Dedifferentiated amniotic fluid mesenchymal stem cell (primary cell): ENCODE results near the gene CA12.
"Not testable (repeated sequence)": the region's sequence is repeated elsewhere in the genome, so short reads cannot be mapped to it uniquely, and the experiment has no call there.

Experiments used
- DNase-seq: peaks from one replicate; pipeline ENCODE4 v3.0.0-alpha.2; 2016; ENCODE audit errors: extremely low spot score

Gene CA12

DNA sequence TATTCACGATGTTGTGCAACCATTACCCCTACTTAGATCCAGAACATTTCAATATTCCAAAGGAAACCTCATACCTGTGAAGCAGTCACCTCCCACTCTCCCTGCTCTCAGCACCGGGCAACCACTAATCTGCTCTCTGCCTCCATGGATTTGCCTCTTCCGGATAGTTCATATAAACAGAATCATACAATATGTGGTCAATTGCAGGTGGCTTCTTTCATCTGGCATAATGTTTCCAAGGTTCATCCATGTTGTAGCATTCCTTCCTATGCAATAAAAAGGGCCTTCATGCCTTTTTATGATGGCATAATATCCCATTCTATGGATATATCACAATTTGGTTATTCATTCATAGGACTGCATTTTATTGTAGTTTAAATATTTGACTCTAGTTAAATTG, 23.9 kb downstream of the CA12 start:
- DNase-seq = no peak

DNA sequence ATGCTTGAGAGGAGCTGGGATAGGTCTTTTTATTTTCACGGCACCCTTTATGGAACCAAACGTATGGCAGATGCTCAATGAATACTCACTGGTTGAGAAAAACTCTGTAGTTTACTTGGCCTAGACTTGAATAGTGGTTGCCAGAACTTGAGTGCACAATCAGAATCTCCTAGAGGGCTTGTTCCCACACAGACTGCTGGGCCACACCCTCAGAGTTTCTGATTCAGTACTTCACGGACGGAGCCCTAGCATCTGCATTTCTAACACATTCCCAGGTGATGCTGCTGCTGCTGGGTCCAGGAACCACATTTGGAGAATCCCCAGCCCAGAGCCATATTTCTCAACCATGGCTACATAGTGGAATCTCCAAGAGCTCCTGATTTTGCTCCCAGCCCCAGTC, 24.6 kb downstream of the CA12 start:
- DNase-seq = no peak

DNA sequence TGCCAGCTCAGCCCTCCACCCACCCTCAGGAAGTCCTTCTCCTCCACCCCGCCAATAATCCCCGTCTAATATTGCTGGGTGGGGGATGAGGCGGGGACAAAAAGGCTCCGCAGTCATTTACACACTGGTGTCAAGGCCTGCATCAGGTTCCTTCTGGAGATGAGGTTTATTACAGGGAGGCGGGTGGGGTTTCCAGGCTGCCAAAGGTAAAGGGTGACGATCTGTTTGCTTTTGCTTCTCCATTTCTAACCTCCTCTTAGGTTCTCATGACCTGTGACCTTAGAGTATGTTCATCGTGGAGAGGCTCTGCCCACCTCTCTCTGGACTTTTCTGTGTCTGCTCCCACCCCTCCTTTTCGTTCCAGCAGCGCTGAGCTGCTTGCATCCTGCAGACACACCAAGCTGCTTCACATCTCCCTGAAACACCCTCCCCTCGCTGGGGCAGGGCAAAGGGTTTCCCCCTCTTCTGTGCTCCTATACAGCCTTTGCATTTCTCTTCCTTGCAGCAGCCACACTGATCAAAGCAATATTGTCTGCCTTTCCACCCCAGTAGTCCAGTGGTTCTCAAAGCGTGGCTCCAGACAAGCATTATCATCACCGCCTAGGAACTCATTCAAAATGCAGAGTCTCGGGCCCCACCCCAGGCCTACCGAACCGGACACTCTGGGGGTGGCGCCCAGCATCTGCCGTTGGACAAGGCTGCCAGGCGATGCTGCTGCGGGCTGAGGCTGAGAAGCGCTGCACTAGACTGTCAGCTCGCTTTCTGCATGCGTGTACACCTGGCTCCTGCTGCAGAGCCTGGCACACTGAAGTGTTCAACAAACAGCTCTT, 26.6 kb downstream of the CA12 start:
- DNase-seq = no peak

DNA sequence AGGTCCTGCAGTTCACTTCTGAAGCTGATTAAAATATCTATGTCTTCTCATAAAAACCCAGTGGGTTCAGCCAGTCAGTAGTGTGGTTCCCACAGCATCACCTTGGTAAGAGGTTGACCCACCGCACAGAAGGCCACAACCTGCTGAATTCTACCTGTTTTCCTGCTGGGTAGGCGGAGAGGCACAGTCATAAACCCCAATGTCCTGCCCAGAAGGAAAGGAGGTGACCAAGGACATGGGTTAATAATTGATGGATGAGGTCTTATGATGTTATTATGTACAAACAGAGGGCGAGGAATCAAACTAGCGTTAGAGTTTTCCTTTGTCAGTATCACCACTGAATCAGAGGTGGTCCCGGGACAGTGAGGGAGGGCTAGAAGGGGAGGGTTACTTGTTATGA, 27.8 kb downstream of the CA12 start:
- DNase-seq = no peak

DNA sequence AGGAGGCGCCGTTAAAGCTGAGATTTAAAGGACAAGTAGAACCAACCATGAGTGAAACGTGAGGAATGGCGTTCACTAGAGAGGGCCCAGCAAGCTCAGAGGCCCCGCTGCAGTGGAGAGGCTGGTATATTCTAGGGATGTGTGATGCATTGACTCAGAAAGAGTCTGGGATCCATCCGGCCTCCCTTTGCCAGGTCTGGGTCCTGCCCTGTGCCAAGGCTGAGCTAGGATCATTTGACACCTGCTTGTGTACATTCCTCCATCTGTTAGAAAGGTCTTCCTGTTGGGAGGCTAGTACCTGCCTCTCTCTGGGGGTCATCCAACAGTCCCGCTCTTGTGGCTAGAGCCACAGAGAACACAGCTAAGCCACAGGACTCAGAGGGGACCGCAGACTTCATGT, 28.4 kb downstream of the CA12 start:
- no peak for DNase-seq

DNA sequence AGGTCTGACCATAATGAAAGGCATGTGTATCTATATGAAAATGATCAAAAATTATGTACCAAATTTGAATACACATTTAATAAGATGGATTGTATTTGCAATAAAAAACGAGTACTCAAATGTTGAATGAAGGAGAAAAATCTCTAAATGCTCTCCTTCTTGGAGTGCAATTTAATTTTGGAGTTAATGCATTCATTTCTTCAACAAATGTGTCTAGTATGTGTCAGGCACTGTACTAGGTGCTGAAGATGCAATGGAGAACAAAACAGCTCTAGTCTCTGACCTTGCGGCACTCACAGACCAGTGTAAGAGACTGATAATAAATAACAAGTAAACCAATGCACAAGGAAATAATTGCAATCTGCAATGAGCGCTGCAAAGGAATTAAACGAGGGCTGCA, 28.8 kb downstream of the CA12 start:
- no peak for DNase-seq

DNA sequence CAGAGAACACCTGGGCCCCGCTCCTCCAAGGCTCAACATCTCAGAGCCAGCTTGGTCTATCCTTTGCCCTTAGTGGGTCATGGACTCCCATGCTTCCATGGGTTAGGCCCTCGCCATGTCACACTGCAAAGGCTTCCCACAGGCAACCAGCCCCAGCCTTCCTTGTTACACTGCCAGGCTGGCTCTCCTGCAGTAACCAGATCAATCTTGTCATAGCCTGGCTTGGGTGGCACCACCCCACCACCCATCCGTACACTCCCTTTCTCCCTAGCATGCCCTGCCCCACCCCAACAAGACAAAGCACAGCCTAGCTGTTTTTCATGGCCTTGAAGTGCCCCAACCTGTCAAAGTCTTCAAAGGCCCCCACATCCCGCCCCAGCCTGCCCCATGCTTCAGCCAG, 30.5 kb downstream of the CA12 start:
- DNase-seq = no peak

DNA sequence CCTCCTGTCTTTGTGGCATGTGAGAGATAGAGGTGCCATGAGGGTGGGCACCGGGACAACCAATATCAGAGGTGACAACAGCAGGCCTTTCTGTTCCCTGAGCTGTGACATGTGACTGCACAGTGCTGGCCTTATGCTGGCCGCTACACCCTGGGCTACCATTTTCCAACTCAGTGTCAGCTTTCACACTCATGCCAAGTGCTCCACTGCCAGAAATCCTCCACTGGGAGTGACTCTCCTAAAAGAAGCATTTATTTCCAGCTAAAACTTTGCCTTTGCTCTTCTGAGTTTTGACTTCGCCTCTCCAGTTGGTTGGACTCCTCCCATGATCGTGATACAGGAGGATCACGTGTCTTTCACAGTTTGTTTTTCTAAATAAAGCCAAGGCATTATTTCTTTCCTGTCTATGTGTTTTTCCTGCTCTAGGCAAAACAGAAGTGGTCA, 31.4 kb downstream of the CA12 start:
- DNase-seq = no peak

DNA sequence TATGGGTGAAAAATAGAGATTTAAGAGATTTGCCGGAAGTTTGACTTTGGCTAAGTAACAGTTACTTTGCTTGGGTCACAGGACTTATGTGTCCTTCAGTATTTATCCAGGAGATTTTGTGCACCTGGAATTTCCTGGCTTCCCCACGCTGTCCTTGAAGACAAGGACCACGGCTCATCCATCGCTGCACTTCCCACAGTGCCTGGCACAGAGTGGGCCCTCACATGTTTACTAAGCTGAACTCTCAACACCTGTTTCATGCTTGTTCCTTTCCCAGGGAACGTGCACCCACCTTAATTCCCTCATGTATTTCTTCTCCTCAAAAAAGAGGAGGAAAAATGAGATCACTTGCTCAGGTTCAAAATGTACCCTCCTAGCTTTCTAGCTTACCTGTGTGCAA, 32.0 kb downstream of the CA12 start:
- DNase-seq = no peak

DNA sequence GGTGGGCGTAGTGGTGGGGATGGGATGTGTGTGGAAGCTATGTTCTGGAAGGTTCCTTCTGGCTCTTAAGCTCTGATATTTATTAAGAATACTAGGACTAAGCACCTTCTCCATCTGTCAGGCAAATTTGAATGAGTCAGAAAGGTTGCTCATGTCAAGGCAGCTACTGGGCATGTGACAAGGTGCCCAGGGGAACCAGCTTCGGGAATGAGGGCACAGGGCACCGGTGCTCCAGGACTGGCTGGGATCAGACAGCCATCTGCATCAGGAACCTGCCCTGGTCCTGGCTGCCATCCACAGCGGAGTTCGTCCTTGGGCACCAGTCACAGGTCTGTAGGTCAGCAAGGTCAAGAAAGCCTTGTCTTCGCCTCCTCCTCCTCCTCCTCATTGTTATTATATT, 32.5 kb downstream of the CA12 start:
- no peak for DNase-seq

DNA sequence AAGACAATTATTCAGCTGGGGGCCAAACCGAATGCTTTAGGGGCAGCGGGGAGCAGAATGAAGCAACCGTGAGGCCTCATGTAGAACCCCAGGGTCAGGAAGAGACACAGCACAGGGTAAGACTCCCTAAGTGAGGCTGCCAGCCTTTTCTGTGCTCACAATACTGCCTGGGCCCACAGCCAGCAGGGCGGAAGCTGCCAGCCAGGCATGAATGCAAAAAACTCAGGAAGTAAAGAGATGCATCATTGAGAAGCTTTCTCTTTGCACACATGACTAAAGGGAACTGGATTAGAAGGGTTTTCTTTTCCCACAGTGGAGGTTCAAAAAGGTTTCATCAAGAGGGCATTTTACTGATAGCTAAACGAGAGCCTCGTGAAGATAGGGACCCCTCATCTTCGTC, 33.3 kb downstream of the CA12 start:
- DNase-seq = peak; percentile 65

DNA sequence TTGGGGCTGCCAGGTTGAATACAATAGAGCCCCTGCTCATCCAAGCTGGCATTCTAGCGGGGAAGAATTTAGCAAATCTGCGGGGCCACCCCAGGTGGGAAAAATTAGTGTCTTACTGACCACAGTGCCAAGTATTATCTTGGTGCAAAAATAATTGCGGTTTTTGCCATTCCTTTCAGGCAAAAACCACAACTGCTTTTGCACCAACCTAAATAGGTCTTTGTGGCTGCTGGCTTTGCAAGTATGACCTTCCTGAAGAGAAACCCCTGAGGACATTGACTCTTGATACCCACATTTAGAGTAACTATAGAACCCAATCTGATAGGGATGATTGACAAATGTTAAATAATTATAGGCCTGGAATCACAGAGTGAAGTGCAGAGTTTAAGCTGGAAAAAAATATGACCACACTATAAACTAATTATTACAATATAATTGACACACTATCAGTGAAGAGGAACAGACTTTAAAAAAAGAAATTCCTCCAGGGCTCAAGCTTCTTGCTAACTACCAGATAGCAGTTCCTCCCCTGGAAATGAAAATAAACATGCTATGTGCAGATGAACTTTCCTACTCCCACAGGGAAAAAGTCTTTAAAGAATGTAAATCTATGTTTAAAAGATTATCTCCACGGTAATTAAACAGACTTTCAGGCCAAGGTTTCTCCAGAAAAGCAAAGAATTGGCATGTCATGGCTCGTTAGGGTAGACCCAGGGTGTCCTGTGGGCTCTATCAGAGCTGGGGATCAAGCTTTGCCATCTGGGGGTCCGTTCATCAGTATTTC, 34.4 kb downstream of the CA12 start:
- no peak for DNase-seq

DNA sequence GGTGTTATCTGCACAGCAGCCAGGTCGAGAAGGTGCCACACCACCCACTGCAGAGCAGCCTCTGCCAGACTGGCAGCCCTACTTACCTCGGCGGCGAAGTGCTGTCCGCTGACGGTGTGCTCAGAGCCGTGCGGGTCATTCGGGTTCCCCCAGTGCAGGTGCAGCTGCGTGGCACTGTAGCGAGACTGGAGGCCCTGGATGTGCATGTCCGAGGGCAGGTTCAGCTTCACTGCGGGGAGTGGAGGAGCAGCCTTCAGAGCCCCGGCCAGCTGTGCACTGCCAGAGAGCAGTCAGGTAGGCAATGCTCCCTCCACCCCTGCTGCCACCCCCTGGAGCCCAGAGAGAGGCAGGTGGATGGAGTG, 36.3 kb downstream of the CA12 start:
- DNase-seq = no peak

DNA sequence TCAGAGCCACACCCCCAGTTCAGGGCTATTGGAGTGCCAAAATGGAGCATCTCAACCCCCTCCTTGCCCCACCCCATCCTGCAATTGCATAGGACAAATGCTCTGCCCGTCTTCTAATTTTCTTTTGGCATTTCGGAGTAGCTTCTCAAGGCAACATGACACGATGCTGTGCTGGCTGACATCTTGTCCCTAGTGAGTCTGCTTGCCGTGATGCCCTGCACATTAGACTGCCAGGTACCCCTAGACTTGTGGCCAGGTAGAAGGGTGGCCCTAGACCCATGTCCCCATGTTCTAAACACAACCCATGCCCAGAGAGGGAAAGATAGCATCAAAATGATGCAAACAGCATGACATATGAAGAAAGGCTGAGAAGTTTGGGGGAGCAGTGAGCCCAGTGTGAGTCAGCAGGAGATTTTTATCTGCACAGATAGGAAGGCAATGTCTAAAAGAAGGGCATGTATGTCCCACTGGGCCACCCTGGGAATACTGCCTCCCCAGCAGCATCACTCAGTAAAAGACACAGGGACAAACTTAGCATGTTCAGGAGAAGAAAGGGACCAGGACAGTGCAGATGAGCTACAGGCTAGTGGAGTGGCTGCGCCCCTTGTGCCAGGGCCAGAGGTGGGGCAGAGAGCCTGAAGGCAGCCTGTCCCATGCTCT, 36.8 kb downstream of the CA12 start:
- no peak for DNase-seq

DNA sequence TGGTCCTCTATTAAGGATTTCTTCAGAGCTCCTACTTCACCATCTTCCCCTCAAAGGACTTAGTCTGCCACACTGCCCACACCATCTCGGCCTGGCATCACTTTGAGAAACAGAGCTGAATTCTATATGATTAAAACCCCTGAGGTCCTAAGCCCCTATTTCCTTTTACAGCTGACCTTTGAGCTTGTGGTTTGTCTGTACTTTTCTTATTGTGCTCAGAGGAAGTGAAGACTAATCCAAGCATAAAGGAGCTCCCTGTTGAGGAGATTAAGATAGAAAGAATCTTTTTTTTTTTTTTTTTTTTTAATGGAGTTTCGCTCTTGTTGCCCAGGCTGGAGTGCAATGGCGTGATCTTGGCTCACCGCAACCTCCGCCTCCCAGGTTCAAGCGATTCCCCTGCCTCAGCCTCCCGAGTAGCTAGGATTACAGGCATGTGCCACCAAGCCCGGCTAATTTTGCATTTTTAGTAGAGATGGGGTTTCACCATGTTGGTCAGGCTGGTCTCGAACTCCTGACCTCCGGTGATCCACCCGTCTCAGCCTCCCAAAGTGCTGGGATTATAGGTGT, 38.6 kb downstream of the CA12 start:
- DNase-seq = not testable (repeated sequence)

DNA sequence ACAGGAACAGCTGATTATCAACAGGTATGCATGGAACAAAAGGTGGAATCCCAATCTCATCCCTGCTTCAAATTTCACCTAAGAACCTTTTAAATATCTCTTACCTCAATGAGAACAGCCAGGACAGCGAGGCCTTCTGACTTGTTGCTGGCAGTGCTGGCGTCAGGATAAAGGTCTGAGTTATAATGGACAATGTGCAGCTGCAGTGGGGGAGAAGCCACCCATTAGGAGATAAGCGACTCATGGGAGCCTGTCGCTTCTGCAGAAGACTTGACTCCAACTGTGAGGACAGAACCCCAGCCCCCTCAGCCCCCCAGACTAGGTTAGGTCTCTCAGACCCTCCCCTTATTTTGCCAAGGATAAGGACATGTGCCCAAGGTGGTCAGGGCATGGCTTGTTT, 39.7 kb downstream of the CA12 start:
- DNase-seq = no peak

DNA sequence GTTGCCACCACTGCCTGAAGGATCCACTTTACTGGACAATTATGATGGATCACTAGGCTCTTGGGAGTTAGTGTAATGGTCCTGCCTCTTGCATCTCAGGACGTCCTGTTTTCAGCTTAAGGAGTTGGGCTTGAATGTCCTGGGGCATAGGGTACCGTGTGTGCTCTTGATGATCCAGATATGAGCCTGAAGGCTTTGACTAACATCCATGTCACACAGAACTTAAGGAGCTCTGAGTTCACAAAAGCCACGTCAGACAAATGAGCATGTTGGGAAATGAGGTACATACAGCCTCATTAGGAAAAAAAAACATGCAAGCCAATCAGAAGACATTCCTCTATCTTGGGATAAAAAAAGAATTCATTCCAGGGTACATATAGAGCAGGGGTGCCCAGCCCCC, 40.8 kb downstream of the CA12 start:
- DNase-seq = no peak

DNA sequence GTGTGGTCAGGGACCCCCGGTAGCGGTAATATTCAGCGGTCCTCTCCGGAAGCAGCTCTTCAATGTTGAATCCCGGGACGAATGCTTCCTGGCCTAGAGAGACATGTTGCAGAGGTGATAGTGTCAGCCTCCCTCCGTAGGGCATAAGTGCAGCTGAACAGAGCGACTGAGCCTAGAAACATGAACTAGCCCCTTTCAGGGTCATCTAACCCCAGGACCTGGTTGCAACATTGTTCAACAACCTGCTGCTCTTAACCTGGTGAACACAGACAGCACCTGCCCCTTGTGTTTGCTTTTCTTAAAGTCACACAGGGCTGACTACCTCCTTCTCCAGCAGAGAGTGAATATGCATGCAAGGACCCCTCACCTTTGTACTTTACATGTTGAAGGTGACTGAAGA, 41.3 kb downstream of the CA12 start:
- no peak for DNase-seq

DNA sequence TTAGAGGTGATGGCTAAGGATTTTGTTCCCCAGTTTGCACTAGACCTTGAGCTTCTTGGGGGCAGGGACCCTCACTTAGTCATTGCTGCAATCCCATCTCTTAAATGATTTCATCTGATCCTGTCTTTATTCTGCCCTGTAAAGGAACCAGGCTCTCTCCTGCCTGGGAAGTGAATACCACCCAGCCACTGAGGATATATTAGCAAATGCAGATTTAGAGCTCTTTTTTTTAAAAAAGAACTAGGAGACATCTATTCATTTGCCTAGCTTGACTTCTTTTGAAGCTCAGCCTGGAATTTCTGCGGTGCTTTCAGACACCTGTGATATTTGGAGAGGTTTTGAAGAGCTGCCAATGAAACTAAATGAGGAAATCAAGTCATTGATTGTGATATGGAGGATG, 41.8 kb downstream of the CA12 start:
- no peak for DNase-seq

DNA sequence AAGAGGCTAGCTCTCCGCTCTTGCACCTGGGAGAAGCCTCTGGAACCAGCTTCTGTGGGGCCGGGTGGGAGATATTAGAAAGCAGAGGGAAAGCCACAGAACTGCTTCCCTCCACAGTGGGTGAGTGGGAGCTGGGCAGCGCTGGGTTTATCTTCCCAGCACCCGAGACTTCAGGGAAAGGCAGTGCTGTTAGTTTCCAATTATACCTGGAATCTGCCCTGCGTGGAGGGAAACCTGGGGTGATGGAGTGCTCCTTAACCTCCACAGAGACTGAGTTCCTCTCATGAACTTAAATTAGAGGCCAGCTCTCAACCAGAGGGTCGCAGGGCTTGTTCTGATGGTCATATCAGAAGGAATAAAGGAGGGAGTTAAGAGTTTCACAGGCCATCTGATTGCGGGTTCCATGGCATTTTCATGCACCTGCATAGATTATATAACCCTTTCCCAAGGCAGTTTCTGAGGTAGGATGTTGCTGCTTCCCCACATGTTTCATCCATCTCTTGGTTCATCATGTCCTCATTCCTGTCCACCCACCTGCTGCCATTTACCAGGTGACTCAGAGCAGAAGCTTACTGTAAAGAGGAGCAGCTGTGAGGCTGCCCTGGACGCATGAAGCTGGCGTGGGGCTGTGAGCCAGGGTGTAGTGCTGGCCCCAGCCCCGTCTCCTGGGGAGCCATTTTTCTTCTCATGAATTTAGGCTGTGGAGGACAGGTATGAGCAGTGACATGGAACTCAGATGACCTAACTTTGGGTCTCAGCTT, 42.5 kb downstream of the CA12 start:
- DNase-seq = no peak

DNA sequence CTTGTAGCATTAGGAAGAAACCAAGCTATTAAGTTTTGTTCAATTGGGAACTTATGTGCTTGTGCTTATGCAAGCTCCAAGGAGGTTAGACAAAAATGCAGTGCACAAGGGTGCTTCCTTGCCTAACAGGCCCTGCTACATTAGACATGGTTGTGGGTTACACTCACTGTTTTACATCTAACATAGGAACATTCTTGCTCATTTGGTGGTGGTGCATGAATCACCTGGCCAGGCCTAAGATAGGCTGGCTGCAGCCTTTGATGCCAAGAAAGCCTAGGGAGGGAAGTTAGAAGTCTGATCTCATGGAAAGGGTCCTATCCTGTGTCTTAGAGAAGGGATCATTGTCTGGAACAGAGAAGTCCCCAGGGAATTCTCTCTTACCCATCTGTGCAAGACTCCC, 43.5 kb downstream of the CA12 start:
- no peak for DNase-seq

DNA sequence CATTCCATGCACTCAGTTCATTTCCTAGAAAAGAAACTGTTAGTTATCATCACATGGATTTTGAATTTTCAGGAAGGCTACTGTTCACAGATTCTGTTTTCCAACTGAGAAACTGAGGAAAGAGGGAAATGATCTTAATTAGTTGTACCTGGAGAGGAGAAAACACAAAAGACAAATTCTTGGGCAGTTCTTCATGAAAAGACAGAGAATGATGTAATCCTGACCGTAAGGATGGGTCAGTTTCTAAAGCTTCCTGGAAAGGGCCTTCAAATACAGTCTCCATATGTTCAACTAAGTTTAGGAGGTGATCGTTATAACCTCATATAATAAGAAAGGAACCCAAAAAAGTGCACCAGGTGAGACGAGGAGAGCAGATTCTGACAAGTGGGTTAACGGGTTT, 44.6 kb downstream of the CA12 start:
- DNase-seq = no peak
